Naive thymus-derived CD4-positive, alpha-beta T cell (primary cell): ENCODE measurements around the gene MAP3K9. TPM values are rescaled to one million over a fixed set of nuclear protein-coding genes. Genes with fewer than 3 reads are reported as not detected.
A peak's percentile ranks its signal among the peaks of the same experiment; 100 is the strongest.

Experiments
- ATAC-seq: fragments of 150-1000 bp; cut with Tn5 transposase; 2 replicates; pipeline ENCODE4 v1.10.0; 2021; ENCODE audit warnings: mild to moderate bottlenecking, moderate library complexity
- CTCF ChIA-PET: fragments of 350-600 bp; sonication (Branson Sonifier 250); formaldehyde crosslinking; loops from one replicate; lab custom pipeline; 2021; ENCODE audit warnings: antibody characterized with exemption; lab: Charles Lee
- POLR2A ChIA-PET: fragments of 350-600 bp; sonication (Branson Sonifier 250); formaldehyde crosslinking; loops from one replicate; lab custom pipeline; 2021; ENCODE audit warnings: antibody characterized with exemption, inconsistent platforms; lab: Charles Lee
- DNase-seq, 9 donors: peaks; one replicate each; pipeline versions ENCODE4 v3.0.0 to v3.0.0-alpha.2; 2020 to 2022; ENCODE audit warnings: mixed read lengths in 1 of 9
- H3K27ac ChIP-seq: one replicate; pipeline ENCODE4 v1.7.0; 2013; ENCODE audit warnings: mild to moderate bottlenecking, low read depth, low read length, moderate library complexity
- H3K27me3 ChIP-seq, 2 donors: one replicate each; pipeline ENCODE4 v1.7.0; 2013; ENCODE audit warnings: low read length in 2 of 2, mild to moderate bottlenecking in 2 of 2, moderate library complexity in 2 of 2; ENCODE audit not compliant: control insufficient read depth in 2 of 2, insufficient read depth in 2 of 2
- H3K36me3 ChIP-seq, 3 experiments: 1 replicate in 2 of 3; 2 replicates in 1 of 3; pipeline ENCODE4 v1.7.0; 2013; ENCODE audit warnings: low read length in 3 of 3, mild to moderate bottlenecking in 3 of 3, moderate library complexity in 1 of 3; ENCODE audit not compliant: insufficient read depth in 3 of 3, control insufficient read depth in 2 of 3
- H3K4me1 ChIP-seq, 2 donors: one replicate each; pipeline ENCODE4 v1.7.0; 2013; ENCODE audit warnings: low read length in 2 of 2, mild to moderate bottlenecking in 2 of 2, moderate library complexity in 1 of 2; ENCODE audit not compliant: control insufficient read depth in 2 of 2, insufficient read depth in 2 of 2
- H3K4me3 ChIP-seq: 2 replicates; pipeline ENCODE4 v1.7.0; 2013; ENCODE audit warnings: mild to moderate bottlenecking, low read length
- H3K9me3 ChIP-seq, 3 experiments: 1 replicate in 2 of 3; 2 replicates in 1 of 3; pipeline ENCODE4 v1.7.0; 2013; ENCODE audit warnings: low read length in 3 of 3; ENCODE audit not compliant: control insufficient read depth in 2 of 3
- H3K27ac Mint-ChIP-seq, 9 donors: one replicate each; pipeline ENCODE4 v1.8.0; 2020 to 2022; ENCODE audit warnings: mixed read lengths in 9 of 9, mild to moderate bottlenecking in 8 of 9, moderate library complexity in 5 of 9, inconsistent platforms in 2 of 9
- H3K27me3 Mint-ChIP-seq, 5 donors: one replicate each; pipeline ENCODE4 v1.8.0; 2021 to 2022; ENCODE audit warnings: mixed read lengths in 5 of 5, mild to moderate bottlenecking in 1 of 5
- H3K36me3 Mint-ChIP-seq, 5 donors: one replicate each; pipeline ENCODE4 v1.8.0; 2020 to 2022; ENCODE audit warnings: mixed read lengths in 5 of 5, mild to moderate bottlenecking in 3 of 5, inconsistent platforms in 1 of 5
- H3K4me1 Mint-ChIP-seq, 7 donors: one replicate each; pipeline ENCODE4 v1.8.0; 2020 to 2022; ENCODE audit warnings: mixed read lengths in 7 of 7, mild to moderate bottlenecking in 3 of 7, inconsistent platforms in 1 of 7
- H3K4me3 Mint-ChIP-seq, 10 donors: one replicate each; pipeline ENCODE4 v1.8.0; 2020 to 2022; ENCODE audit warnings: mild to moderate bottlenecking in 10 of 10, mixed read lengths in 10 of 10, moderate library complexity in 6 of 10, inconsistent platforms in 2 of 10
- H3K9me3 Mint-ChIP-seq, 11 donors: one replicate each; pipeline ENCODE4 v1.8.0; 2020 to 2022; ENCODE audit warnings: mixed read lengths in 11 of 11, mild to moderate bottlenecking in 4 of 11, inconsistent platforms in 1 of 11, moderate library complexity in 1 of 11
- intact Hi-C, 2 donors: fragments of 100-400 bp; cut with micrococcal nuclease; formaldehyde crosslinking; loops; one replicate each; pipeline ENCODE4 v1.15.1; 2023
- polyA plus RNA-seq, 2 donors: library from polyadenylated mRNA; unstranded; fragments of 300-500 nt; fragmentation: Illumina TruSeq; gene quantifications; one replicate each; pipeline ENCODE4 v1.2.3, GENCODE V29; 2021
- total RNA-seq, 6 experiments: library from RNA in 5 of 6; stranded (reverse) in 5 of 6; gene quantifications; 1 replicate in 5 of 6; 2 replicates in 1 of 6; pipeline ENCODE4 v1.2.3 and lab custom pipeline; 2021 to 2026

The MAP3K9 gene
- total and polyA plus RNA-seq, 7 experiments from 2014 or later, result 0.73 to 7.8 (median 5.3) TPM

DNA sequence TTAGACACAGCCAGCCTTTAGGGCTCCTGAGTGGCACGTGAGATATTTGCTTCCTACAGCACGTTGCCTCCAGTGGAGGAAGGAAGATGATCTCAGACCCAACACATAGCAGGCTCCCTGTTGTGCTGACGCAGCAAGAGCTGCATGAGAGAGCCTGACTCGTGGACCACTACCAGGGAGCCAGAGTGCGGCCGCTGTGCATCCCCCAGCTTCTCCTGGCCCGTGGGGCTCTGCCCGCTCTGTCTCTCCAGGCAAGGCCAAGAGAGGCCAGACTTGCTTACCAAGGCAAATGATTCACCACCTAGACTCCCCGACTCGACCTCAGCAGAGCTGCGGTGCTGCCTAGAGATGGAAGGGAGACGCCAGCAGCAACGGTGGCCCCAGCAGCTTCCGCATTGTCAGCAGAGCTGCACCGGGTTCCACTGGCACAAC, 37.5 kb downstream of the MAP3K9 start:
- intact Hi-C loops, result no loop called here
- peak in 1 of 9 donors; percentile 5 for DNase-seq
- H3K4me3 Mint-ChIP-seq, result no peak overlapping the region

GRCh38 chr14:70770490-70770889, 38.8 kb downstream of the MAP3K9 start:
- H3K4me1 Mint-ChIP-seq, result peaks cover 0 to 5% (median 0%) of the 10 kb centered on the region in 7 donors
- no peaks in the 10 kb centered on the region for H3K9me3 Mint-ChIP-seq
- no peak overlapping the region for H3K4me3 ChIP-seq
- intact Hi-C loops, result no loop called here
- H3K4me3 Mint-ChIP-seq, result no peak overlapping the region
- DNase-seq (no peak), ATAC-seq (no peak)
- no peak overlapping the region for H3K27ac Mint-ChIP-seq
- H3K4me1 ChIP-seq, result no peaks in the 10 kb centered on the region
- H3K27me3 Mint-ChIP-seq, result no peaks in the 10 kb centered on the region
- H3K27me3 ChIP-seq, result no peaks in the 10 kb centered on the region
- no peaks in the 10 kb centered on the region for H3K36me3 ChIP-seq
- peaks cover 0 to 9% (median 5%) of the 10 kb centered on the region in 5 donors for H3K36me3 Mint-ChIP-seq
- H3K27ac ChIP-seq, result no peak overlapping the region
- ChIA-PET POLR2A (no interaction called here), CTCF (interaction anchor here (1.1 kb wide), 1 partner anchor 57 kb away, joined by 3 read pairs; no protein-coding TSS in a partner anchor)
- H3K9me3 ChIP-seq, result no peaks in the 10 kb centered on the region

More for the DNA sequence above, 37.5 kb downstream of the MAP3K9 start:
- no peak for ATAC-seq
- Mint-ChIP-seq H3K36me3 (peaks cover 0 to 9% (median 5%) of the 10 kb centered on the region in 5 donors), H3K9me3 (no peaks in the 10 kb centered on the region), H3K4me1 (no peaks in the 10 kb centered on the region), H3K27me3 (no peaks in the 10 kb centered on the region), H3K27ac (no peak overlapping the region)
- ChIA-PET CTCF (interaction anchor here (1.1 kb wide), 1 partner anchor 58 kb away, joined by 3 read pairs; no protein-coding TSS in a partner anchor), POLR2A (no interaction called here)
- Histone ChIP-seq H3K4me3 (no peak overlapping the region), H3K27ac (no peak overlapping the region), H3K36me3 (no peaks in the 10 kb centered on the region), H3K27me3 (no peaks in the 10 kb centered on the region), H3K4me1 (no peaks in the 10 kb centered on the region), H3K9me3 (no peaks in the 10 kb centered on the region)

DNA sequence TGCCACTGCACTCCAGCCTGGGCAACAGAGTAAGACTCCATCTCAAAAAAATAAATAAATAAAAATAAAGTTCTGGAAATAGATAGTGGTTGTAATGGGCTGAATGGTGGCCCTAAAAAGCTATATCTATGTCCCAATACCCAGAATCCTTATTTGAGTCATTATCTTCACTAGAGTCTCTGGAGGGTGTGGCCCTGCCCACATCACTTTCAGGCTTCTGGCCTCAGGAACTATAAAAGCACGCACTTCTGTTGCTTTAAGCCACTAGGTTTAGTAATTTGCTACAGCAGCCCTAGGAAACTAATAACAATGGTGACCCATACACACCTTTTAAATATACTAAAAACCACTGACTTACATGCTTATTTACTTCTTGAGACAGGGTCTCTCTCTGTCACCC, 49.9 kb downstream of the MAP3K9 start:
- no peak for DNase-seq
- H3K27ac ChIP-seq, result no peak overlapping the region
- H3K9me3 ChIP-seq, result no peaks in the 10 kb centered on the region
- no peaks in the 10 kb centered on the region for H3K4me1 ChIP-seq
- H3K27ac Mint-ChIP-seq, result no peak overlapping the region
- no peak overlapping the region for H3K4me3 Mint-ChIP-seq
- no peak for ATAC-seq
- H3K27me3 ChIP-seq, result no peaks in the 10 kb centered on the region
- no peaks in the 10 kb centered on the region for H3K4me1 Mint-ChIP-seq
- no peaks in the 10 kb centered on the region for H3K27me3 Mint-ChIP-seq
- ChIA-PET CTCF (interaction anchor here (0.5 kb wide), 1 partner anchor 136 kb away, joined by 4 read pairs; no protein-coding TSS in a partner anchor), POLR2A (no interaction called here)
- H3K4me3 ChIP-seq, result no peak overlapping the region
- H3K36me3 ChIP-seq, result no peaks in the 10 kb centered on the region
- intact Hi-C loops, result no loop called here
- H3K36me3 Mint-ChIP-seq, result peaks cover 0 to 47% (median 10%) of the 10 kb centered on the region in 5 donors
- H3K9me3 Mint-ChIP-seq, result peaks cover 0 to 2% (median 0%) of the 10 kb centered on the region in 11 donors

GRCh38 chr14:70755655-70756054, 53.7 kb downstream of the MAP3K9 start:
- Mint-ChIP-seq H3K27me3 (no peaks in the 10 kb centered on the region), H3K36me3 (peaks cover 0 to 55% (median 12%) of the 10 kb centered on the region in 5 donors), H3K4me1 (no peaks in the 10 kb centered on the region), H3K27ac (no peak overlapping the region), H3K4me3 (no peak overlapping the region), H3K9me3 (no peaks in the 10 kb centered on the region)
- intact Hi-C loops, result no loop called here
- POLR2A ChIA-PET, result no interaction called here
- no peaks in the 10 kb centered on the region for H3K4me1 ChIP-seq
- no peak overlapping the region for H3K27ac ChIP-seq
- no peak for ATAC-seq
- H3K27me3 ChIP-seq, result no peaks in the 10 kb centered on the region
- no peaks in the 10 kb centered on the region for H3K9me3 ChIP-seq
- no peak overlapping the region for H3K4me3 ChIP-seq
- CTCF ChIA-PET, result no interaction called here
- DNase-seq, result no peak
- H3K36me3 ChIP-seq, result peaks cover 0 to 6% (median 0%) of the 10 kb centered on the region in 3 experiments

GRCh38 chr14:70754991-70755390, 54.3 kb downstream of the MAP3K9 start:
- intact Hi-C loops, result no loop called here
- Histone ChIP-seq H3K36me3 (peaks cover 0 to 6% (median 0%) of the 10 kb centered on the region in 3 experiments), H3K4me1 (no peaks in the 10 kb centered on the region), H3K9me3 (no peaks in the 10 kb centered on the region), H3K27me3 (no peaks in the 10 kb centered on the region), H3K4me3 (no peak overlapping the region), H3K27ac (no peak overlapping the region)
- Mint-ChIP-seq H3K36me3 (peaks cover 0 to 51% (median 12%) of the 10 kb centered on the region in 5 donors), H3K27ac (no peak overlapping the region), H3K4me3 (no peak overlapping the region), H3K9me3 (no peaks in the 10 kb centered on the region), H3K4me1 (no peaks in the 10 kb centered on the region), H3K27me3 (no peaks in the 10 kb centered on the region)
- ATAC-seq, result no peak
- DNase-seq, result no peak
- ChIA-PET CTCF (no interaction called here), POLR2A (no interaction called here)

DNA sequence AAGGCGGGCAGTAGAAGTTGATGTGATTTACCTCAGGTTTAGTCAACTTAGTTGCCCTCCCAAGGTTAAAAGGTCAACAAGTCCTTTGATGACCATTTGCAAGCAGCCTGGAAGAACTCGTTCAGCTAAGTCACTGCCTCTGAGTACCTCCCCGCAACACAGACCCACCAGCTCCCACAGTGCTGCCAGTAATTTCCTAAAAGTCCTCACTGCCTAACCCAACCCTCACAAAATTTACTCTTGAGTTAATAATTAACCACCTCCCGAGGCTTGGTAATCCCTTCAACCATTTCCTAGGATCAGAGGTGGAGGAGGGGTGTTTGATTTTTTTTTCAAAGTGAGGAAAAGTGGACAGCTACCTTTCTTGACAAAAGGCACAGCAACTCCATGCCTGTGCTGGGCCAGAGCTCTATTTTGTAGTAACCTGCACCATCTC, 55.8 kb downstream of the MAP3K9 start:
- no peak for ATAC-seq
- H3K36me3 Mint-ChIP-seq, result peaks cover 4 to 55% (median 15%) of the 10 kb centered on the region in 5 donors
- intact Hi-C loops, result no loop called here
- Histone ChIP-seq H3K36me3 (peaks cover 0 to 13% (median 0%) of the 10 kb centered on the region in 3 experiments), H3K9me3 (no peaks in the 10 kb centered on the region), H3K27me3 (no peaks in the 10 kb centered on the region), H3K4me1 (no peaks in the 10 kb centered on the region), H3K4me3 (no peak overlapping the region), H3K27ac (no peak overlapping the region)
- ChIA-PET POLR2A (interaction anchor here (0.7 kb wide), 1 partner anchor 64 kb away, joined by 3 read pairs; no protein-coding TSS in a partner anchor), CTCF (interaction anchor here (0.6 kb wide), 1 partner anchor 197 kb away, joined by 3 read pairs; no protein-coding TSS in a partner anchor)
- no peaks in the 10 kb centered on the region for H3K4me1 Mint-ChIP-seq
- no peaks in the 10 kb centered on the region for H3K9me3 Mint-ChIP-seq
- H3K27ac Mint-ChIP-seq, result no peak overlapping the region
- H3K27me3 Mint-ChIP-seq, result no peaks in the 10 kb centered on the region
- H3K4me3 Mint-ChIP-seq, result no peak overlapping the region
- DNase-seq, result no peak

DNA sequence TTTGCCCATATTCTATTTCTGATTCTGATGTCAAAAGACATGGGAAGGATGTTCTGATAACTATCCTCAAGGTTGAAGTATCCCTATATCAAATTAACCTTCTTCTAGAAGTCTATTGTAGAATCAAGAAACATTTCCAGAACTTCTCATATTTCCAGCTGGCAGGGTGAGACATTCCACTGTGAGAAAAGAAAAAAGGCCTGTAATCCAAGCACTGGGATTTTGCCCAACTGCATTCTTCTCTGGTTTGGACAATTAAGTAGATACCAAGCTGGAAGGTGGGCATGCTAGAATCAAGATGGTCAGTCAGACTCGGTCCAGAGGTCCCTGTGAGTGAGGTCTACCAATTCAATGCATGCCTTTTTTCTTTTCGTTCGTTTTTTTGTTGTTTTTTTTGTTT, 60.9 kb downstream of the MAP3K9 start:
- H3K36me3 ChIP-seq, result peaks cover 0 to 16% (median 0%) of the 10 kb centered on the region in 3 experiments
- no peak overlapping the region for H3K27ac ChIP-seq
- no peaks in the 10 kb centered on the region for H3K27me3 Mint-ChIP-seq
- intact Hi-C loops, result no loop called here
- no peak overlapping the region for H3K27ac Mint-ChIP-seq
- H3K27me3 ChIP-seq, result no peaks in the 10 kb centered on the region
- CTCF ChIA-PET, result no interaction called here
- no peaks in the 10 kb centered on the region for H3K9me3 ChIP-seq
- no peaks in the 10 kb centered on the region for H3K4me1 ChIP-seq
- H3K36me3 Mint-ChIP-seq, result peaks cover 9 to 58% (median 23%) of the 10 kb centered on the region in 5 donors
- no peaks in the 10 kb centered on the region for H3K4me1 Mint-ChIP-seq
- no peak overlapping the region for H3K4me3 Mint-ChIP-seq
- peaks cover 0 to 5% (median 0%) of the 10 kb centered on the region in 11 donors for H3K9me3 Mint-ChIP-seq
- no peak overlapping the region for H3K4me3 ChIP-seq
- POLR2A ChIA-PET, result no interaction called here
- DNase-seq, result no peak
- no peak for ATAC-seq
